Measurements from ENCODE around the gene DDX31.

Gene DDX31

DNA sequence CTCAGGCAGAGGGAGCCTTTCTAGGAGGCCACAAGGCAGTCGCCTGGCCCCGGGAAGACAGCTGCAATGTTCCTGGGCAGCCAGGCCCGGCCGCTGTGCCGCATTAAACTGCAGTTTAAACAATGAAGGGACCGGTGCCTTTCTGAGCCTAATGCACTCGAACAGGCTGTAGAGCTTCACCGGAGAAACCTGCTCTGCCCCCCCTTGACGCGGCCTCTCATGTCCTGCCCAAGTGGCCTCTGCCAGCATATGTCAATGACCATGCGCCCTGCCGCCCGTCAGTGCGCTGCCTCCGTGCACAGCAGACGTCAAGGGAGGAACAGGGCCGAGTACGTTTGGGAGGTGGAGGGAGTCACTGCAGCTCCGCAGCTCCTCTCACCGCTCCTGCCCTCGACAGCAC is 125.8 kb downstream of the DDX31 start:
- no peak for DNase-seq

DNA sequence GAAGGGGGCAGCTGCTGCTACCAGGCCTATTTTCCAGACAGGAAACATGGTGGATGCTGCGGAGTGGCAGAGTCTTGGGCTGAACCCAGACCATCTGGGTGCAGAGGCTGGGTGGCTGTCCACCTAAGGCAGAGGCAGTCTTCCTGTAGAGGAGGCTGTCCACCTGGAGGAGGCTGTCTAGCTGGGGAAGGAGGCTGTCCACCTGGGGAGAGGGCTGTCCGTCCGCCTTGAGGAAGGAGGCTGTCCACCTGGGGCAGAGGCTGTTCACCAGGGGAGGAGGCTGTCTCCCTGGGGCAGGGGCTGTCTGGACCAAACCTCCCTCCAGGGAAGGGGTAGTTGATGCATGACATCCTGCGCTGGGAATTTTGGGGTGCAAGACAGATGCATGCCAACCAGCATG is 126.5 kb downstream of the DDX31 start:
- DNase-seq = no peak
